ENCODE data around the gene PCDHB14.

GRCh38 chr5:141236516-141237313, 13.6 kb downstream of the PCDHB14 start:
- TF ChIP-seq CTCF (IDR thresholded peaks at IDR 0.05) (no peak), SIN3A (IDR thresholded peaks at IDR 0.05; ENCODE audit: borderline replicate concordance, insufficient read depth, low read depth, low read length) (no peak), REST (IDR thresholded peaks at IDR 0.05; ENCODE audit: insufficient read depth in 1 of 2, low read depth in 2 of 2, low read length in 1 of 2) (no peak)

Measured in Panc1 (cell line).